HT-29 (cell line): ENCODE measurements around the gene SMIM13. TPM values are rescaled to one million over a fixed set of nuclear protein-coding genes. Genes with fewer than 3 reads are reported as not detected.
"Not testable (repeated sequence)": the region's sequence is repeated elsewhere in the genome, so short reads cannot be mapped to it uniquely, and the experiment has no call there.

Experiments used
- DNase-seq: peaks from one replicate; pipeline ENCODE4 v3.0.0-alpha.2; 2015; ENCODE audit warnings: low spot score
- total RNA-seq: library from RNA; depleted of rRNA; stranded (reverse); fragments of >200 nt; shearing (Covaris generic); gene quantifications from 2 replicates; pipeline ENCODE4 v1.2.3, GENCODE V29; 2014

Gene SMIM13
- total RNA-seq, 1 experiment from 2014 or later = 4.4 TPM

- DNase-seq = no peak
Measured at GRCh38 chr6:11083956-11084355, 9.7 kb upstream of the SMIM13 start.

- DNase-seq = no peak
Measured at GRCh38 chr6:11085758-11086435, 7.7 kb upstream of the SMIM13 start.

GRCh38 chr6:11087141-11087812 lies 6.4 kb upstream of the SMIM13 start:
- not testable (repeated sequence) for DNase-seq

GRCh38 chr6:11089695-11090094 lies 3.9 kb upstream of the SMIM13 start:
- no peak for DNase-seq

- not testable (repeated sequence) for DNase-seq
Measured at GRCh38 chr6:11091141-11091540, 2.5 kb upstream of the SMIM13 start.

- DNase-seq = no peak
Measured at GRCh38 chr6:11092668-11093375, 812 bp upstream of the SMIM13 start.

GRCh38 chr6:11093376-11093625 lies 333 bp upstream of the SMIM13 start:
- no peak for DNase-seq

GRCh38 chr6:11094411-11094851 lies 797 bp downstream of the SMIM13 start:
- peak; percentile 66 for DNase-seq

GRCh38 chr6:11094941-11095340 lies 1.3 kb downstream of the SMIM13 start:
- DNase-seq = no peak

- DNase-seq = peak; percentile 43
Measured at GRCh38 chr6:11096109-11096508, 2.5 kb downstream of the SMIM13 start.

- DNase-seq = no peak
Measured at GRCh38 chr6:11097476-11097875, 3.8 kb downstream of the SMIM13 start.

GRCh38 chr6:11098004-11098403 lies 4.4 kb downstream of the SMIM13 start:
- peak; percentile 19 for DNase-seq

GRCh38 chr6:11101417-11101816 lies 7.8 kb downstream of the SMIM13 start:
- no peak for DNase-seq

GRCh38 chr6:11103065-11103464 lies 9.4 kb downstream of the SMIM13 start:
- no peak for DNase-seq

- no peak for DNase-seq
Measured at GRCh38 chr6:11108726-11109125, 15.1 kb downstream of the SMIM13 start.

- DNase-seq = no peak
Measured at GRCh38 chr6:11110921-11111768, 17.5 kb downstream of the SMIM13 start, which contains the start of gene ERVFRD-1. Gene ERVFRD-1 (minus strand): TSS chr6:11111725. CDS start chr6:11105310, 6,415 bp downstream.

GRCh38 chr6:11111769-11112437 lies 18.3 kb downstream of the SMIM13 start:
- DNase-seq = no peak

- DNase-seq = no peak
Measured at GRCh38 chr6:11113038-11113437, 19.4 kb downstream of the SMIM13 start.

- DNase-seq = peak; percentile 19
Measured at GRCh38 chr6:11115808-11116536, 22.3 kb downstream of the SMIM13 start.

GRCh38 chr6:11120271-11121005 lies 26.8 kb downstream of the SMIM13 start:
- DNase-seq = peak; percentile 27
